ENCODE data around the gene RGL4.

RGL4 gene

DNA sequence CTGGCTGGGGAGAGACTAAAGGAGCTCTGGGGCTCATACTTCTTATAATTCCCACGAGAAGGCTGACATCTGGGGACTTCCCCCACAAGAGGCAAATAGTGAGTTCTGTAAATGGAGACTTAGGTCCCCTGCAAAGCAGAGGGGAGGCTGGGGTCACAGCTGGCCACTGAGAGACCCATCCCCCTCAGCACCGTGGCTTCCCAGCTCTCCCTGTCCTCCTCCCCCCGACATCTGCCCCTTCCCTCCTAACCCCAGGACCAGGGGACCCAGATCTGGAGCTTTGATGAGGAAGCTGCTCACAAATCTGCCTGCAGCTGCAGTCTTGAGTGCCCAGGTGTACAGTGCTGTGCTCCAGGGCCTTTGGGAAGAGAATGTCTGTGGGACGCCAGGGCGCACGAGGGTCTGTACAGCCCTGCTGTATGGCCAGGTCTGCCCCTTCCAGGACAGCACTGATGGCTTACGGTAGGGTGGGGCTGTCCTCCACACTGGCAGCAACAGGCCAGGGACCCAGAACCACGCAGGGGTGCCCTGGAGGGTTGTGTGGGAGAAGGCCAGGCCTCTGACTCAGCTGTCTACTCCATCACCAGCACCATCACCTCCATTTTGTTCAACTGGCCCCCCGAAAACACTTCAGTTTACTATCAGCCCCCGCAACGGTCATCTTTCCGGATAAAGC is 1.1 kb downstream of the RGL4 start:
- in situ Hi-C loops (cut with HindIII; ENCODE audit: low pct_ligation_motif_present, low sequenced_read_pairs): no loop called here
- Histone ChIP-seq H3K4me3 (ENCODE audit: low read depth, low read length) (no peak overlapping the region), H3K36me3 (replicated peaks) (peaks cover 18% of the 10 kb centered on the region), H3K27me3 (replicated peaks) (no peaks in the 10 kb centered on the region), H3K27ac (no peak overlapping the region)
- TF ChIP-seq, protein P1, sequence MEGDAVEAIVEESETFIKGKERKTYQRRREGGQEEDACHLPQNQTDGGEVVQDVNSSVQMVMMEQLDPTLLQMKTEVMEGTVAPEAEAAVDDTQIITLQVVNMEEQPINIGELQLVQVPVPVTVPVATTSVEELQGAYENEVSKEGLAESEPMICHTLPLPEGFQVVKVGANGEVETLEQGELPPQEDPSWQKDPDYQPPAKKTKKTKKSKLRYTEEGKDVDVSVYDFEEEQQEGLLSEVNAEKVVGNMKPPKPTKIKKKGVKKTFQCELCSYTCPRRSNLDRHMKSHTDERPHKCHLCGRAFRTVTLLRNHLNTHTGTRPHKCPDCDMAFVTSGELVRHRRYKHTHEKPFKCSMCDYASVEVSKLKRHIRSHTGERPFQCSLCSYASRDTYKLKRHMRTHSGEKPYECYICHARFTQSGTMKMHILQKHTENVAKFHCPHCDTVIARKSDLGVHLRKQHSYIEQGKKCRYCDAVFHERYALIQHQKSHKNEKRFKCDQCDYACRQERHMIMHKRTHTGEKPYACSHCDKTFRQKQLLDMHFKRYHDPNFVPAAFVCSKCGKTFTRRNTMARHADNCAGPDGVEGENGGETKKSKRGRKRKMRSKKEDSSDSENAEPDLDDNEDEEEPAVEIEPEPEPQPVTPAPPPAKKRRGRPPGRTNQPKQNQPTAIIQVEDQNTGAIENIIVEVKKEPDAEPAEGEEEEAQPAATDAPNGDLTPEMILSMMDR (IDR thresholded peaks at IDR 0.05; ENCODE audit: low read depth, low read length, missing control alignments): no peak
- no peak for DNase-seq

DNA sequence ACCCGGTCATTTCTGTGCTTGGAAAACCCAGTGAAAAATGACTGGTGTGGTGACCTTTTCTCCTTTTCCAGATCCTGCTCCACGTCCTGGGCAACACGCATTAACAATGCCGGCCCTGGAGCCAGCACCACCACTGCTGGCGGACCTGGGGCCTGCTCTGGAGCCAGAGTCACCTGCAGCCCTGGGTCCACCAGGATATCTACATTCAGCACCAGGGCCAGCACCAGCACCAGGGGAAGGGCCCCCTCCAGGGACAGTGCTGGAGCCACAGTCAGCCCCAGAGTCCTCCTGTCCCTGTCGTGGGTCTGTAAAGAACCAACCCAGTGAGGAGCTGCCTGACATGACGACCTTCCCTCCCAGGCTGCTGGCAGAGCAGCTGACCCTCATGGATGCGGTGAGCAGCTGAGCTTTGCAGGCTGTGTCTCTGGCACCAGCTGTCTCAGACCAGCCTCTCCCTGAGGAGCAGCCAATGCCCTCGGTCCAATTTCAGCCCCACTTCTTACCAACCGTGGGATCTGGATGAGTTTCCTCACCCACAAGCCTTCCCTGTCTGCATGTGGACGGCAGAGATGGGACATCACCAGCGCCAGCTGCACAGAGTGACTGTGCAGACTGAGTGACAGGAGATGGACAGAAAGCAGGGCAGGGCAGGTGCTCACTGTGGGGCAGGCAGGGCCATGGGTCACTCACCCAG is 1.9 kb downstream of the RGL4 start:
- H3K27ac ChIP-seq: no peak overlapping the region
- in situ Hi-C loops (cut with HindIII; ENCODE audit: low pct_ligation_motif_present, low sequenced_read_pairs): no loop called here
- no peak overlapping the region for H3K4me3 ChIP-seq (ENCODE audit: low read depth, low read length)
- peaks cover 18% of the 10 kb centered on the region for H3K36me3 ChIP-seq (replicated peaks)
- no peaks in the 10 kb centered on the region for H3K27me3 ChIP-seq (replicated peaks)
- DNase-seq: no peak
- TF ChIP-seq, protein P1 (IDR thresholded peaks at IDR 0.05; ENCODE audit: low read depth, low read length, missing control alignments): no peak

DNA sequence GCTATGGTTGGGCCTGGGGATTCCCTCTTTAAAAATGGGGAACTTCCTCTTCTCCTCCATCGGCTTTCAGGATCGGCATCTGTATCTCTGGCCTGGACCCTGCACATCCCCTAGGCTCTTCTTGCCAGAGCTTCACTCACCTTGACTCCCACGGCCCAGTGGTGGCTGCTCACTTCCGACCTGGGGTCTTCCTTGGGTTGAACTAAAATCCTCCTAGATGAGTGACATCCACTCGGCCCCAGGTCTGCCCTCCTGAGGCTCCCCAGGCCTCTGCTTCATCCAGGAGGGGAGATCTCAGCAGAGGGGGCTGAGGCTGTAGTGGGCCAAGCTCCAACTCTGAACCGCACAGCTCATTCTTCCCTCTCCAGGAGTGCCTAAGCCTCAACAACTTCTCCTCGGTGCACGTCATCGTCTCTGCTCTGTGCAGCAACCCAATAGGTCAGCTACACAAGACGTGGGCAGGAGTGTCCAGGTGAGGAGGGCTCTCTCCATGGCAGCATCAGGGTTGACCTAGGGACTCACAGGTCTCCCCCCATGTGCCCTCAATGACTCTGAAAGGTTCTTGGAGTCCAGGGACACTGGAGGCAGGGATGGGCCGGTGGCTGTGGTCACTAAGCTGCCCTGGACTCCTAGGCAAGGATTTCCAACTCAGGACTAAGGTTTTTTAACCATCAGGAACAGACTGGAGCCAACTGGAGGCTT is 3.3 kb downstream of the RGL4 start:
- H3K27ac ChIP-seq: no peak overlapping the region
- peaks cover 18% of the 10 kb centered on the region for H3K36me3 ChIP-seq (replicated peaks)
- H3K27me3 ChIP-seq (replicated peaks): no peaks in the 10 kb centered on the region
- H3K4me3 ChIP-seq (ENCODE audit: low read depth, low read length): no peak overlapping the region
- in situ Hi-C loops (cut with HindIII; ENCODE audit: low pct_ligation_motif_present, low sequenced_read_pairs): no loop called here
- DNase-seq: no peak
- TF ChIP-seq, protein P1 (IDR thresholded peaks at IDR 0.05; ENCODE audit: low read depth, low read length, missing control alignments): no peak

DNA sequence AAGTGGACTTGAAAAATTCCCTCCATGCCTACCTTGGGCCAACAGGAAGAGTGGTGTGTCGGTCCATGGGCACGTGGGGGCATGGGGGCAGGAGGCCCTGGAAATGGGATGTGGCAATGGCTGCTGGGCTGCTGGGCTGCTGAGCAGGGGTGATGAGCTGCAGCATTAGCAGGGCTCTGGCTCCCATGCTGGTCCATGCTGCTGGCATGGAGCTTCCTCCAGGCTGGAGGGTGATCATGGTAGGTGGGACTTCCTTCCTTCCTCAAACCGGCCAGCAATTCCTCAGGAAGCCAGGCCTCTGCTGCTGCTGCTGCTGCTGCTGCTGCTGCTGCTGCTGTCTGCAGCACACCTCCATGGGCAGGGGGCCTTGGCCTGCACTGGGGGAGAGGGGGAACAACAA is 4.3 kb downstream of the RGL4 start:
- in situ Hi-C loops (cut with HindIII; ENCODE audit: low pct_ligation_motif_present, low sequenced_read_pairs): no loop called here
- TF ChIP-seq, protein P1 (IDR thresholded peaks at IDR 0.05; ENCODE audit: low read depth, low read length, missing control alignments): no peak
- no peak for DNase-seq
- H3K27me3 ChIP-seq (replicated peaks): no peaks in the 10 kb centered on the region
- H3K4me3 ChIP-seq (ENCODE audit: low read depth, low read length): no peak overlapping the region
- no peak overlapping the region for H3K27ac ChIP-seq
- H3K36me3 ChIP-seq (replicated peaks): peaks cover 18% of the 10 kb centered on the region

DNA sequence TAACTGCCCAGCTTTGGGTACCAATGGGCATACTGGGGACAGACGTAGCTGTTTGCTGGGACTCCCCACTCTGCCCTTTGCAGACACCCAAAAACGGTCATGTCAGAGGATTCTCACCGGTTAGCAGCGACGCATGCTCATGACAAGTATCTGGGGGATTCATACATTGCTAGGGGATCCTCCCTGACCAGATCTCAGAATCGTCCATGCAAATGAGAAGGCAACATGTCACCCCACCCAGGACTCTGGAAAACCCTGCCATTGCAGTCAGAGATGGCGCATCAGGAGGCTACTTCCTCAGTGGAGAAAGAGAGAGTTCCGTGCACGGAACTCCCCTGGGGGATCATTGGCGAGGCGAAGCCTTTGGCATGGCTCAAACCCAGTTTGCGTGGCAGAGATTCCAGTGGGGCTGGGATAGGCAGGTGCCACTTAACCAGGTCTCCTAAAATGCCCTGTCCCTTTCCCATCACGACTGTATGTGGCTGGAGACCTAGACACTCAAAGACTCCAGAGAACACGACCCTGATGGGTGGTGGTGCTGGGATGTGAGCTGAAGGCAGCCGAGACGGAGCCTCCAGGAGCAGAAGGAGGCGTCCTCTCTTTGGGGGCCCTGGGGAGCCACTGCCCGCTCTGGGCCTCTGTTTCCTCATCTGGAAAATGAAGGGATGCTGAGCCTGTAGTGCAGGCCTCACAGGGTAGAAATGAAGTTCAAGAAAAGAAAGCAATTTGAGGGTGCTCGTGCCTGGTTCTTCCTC is 4.9 kb downstream of the RGL4 start:
- no peak overlapping the region for H3K4me3 ChIP-seq (ENCODE audit: low read depth, low read length)
- in situ Hi-C loops (cut with HindIII; ENCODE audit: low pct_ligation_motif_present, low sequenced_read_pairs): no loop called here
- H3K27ac ChIP-seq: no peak overlapping the region
- TF ChIP-seq, protein P1 (IDR thresholded peaks at IDR 0.05; ENCODE audit: low read depth, low read length, missing control alignments): no peak
- H3K36me3 ChIP-seq (replicated peaks): peaks cover 18% of the 10 kb centered on the region
- no peaks in the 10 kb centered on the region for H3K27me3 ChIP-seq (replicated peaks)
- no peak for DNase-seq
